Measurements from ENCODE around the gene DYNC1LI1.

Gene DYNC1LI1

DNA sequence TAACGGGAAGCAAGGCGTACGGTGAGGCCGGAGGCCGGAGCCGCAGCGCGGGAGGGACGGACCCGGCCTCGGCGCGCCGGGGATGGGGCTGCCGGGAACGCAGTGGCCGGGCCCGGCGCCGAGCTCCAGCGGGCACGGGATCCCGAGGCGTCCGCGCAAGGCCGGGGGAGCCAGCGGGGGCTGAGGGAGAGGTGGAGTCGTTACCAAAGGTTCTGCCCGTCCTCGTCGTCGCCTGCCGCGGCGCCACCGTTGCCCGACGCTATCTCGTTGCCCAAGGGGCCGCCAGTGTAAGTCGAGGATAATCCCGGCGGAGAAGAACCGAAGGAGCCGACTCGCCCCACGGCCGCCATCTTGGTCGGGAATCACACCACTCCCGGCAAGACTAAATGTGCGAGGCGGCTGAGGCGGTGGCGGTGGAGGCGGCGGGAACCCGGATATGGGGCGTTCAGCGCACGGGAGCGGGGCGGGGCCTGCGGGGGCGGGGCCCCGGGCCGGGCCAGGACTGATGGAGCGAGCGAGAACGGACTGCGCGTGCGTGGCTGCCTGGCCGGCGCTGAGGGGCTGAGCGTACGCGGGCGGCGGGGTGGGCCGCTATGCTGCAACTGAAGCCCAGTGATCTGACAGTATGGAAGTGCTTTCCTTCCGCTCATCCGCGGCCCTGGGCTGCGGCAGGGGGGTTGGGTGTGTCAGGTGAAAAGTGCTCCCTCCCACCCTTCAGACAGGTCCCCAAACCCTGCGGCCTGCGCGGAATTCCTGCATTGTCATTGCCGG lies at the start of gene DYNC1LI1:
Gene DYNC1LI1 (minus strand): TSS at position 438 of the 771 bp plus-strand sequence. CDS start 88 bp downstream, at position 350.
- peak; percentile 89 for DNase-seq

DNA sequence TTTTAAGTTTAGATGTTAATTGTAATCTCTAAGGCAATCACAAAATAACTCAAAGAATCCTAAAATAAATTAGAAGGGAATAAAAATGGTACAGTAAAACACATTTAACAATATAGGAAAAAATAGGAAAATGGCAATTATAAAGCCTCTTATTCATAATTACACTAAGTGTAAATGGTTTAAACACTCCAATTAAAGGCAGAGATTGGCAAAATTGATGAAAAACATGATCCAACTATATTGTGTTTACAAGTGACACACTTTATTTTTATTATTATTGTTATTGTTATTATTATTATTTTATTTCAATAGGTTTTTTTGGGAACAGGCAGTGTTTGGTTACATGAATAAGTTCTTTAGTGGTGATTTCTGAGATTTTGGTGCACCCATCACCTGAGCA lies 48.7 kb upstream of the DYNC1LI1 start:
- DNase-seq, result no peak

DNA sequence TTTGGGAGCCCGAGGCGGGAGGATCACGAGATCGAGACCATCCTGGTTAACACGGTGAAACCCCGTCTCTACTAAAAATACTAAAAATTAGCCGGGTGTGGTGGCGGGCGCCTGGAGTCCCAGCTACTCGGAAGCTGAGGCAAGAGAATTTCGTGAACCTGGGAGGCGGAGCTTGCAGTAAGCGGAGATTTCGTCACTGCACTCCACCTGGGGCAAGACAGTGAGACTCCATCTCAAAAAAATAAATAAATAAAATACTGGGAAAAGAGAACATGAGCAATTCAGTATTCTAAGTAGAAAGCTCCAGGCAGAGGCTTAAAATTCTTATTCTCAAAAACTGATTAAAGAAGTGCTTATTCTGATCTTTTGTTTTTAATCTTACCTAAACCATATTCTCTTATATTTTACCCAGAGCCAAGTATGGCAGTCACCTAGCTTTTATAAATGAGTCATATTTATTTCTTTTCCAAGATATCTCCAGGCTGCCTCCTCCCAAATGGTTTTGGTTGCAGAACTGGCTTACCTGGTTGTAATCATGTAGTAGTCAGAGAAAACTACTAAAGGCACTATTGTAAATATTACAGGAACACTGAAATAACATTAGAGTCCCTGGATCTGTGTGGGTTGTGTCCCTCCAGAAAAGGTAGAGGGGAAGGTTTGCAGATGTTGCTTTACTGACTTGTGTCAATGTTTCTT lies 45.8 kb upstream of the DYNC1LI1 start:
- no peak for DNase-seq

DNA sequence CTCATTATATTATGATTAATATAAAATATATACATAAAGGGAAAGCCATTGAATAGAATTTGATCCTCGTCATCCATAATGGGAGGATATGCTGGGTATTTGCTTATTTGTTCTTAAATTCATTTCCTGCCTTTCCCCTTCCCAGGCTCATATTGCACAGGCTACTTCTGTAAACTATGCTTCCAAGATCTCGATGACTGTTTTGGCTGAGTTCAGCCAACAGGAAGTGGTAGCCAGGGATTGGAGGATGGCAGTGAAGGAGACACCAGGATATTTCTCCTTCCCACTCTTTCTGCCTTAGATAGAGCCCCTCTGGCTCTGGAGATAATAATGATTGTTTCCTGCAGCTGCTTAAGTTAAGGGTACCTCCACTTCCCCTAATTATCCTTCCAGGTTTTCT lies 44.3 kb upstream of the DYNC1LI1 start:
- no peak for DNase-seq

- no peak for DNase-seq
Observed at GRCh38 chr3:32613183-32613582, 42.5 kb upstream of the DYNC1LI1 start.

- DNase-seq, result no peak
Observed at GRCh38 chr3:32612547-32612946, 41.9 kb upstream of the DYNC1LI1 start.

DNA sequence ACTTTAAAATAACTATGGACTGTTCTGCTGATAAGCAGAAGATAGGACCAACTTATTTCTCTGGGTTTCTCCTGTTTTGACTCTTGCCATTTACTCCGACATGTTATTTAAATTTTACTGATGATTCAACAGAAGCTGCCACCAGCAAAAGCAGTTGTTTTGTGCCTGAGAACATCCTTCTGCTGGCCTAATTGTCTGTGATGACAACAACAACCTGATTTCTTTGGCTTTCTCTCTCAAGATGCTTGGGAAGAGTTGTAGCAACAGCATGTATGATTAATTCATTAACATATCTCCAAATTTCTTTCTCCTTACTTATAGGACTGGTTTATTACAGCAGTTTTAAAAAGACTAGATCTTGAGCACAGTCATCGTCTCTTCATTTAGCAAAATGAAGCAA lies 36.9 kb upstream of the DYNC1LI1 start:
- DNase-seq, result no peak

DNA sequence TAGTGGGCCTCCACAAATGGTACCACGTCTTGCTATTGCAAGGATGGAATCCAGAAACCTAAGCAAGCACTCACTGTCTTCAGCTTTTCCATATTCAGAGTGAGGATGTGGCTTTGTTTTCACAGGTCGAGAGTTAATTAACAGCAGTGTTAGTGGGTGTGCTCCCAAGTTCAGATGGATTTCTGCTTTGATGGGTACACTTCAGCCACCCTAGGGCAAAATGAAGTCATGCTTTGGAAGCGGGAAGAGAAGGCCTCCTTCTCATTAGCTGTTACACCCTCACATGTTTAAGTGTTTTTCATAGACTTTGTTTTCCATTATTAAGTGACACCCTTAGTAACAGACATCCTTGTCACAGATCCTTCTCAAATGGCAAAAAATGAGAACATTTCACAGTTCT lies 36.3 kb upstream of the DYNC1LI1 start:
- no peak for DNase-seq

GRCh38 chr3:32606277-32606676 lies 35.6 kb upstream of the DYNC1LI1 start:
- DNase-seq, result no peak

DNA sequence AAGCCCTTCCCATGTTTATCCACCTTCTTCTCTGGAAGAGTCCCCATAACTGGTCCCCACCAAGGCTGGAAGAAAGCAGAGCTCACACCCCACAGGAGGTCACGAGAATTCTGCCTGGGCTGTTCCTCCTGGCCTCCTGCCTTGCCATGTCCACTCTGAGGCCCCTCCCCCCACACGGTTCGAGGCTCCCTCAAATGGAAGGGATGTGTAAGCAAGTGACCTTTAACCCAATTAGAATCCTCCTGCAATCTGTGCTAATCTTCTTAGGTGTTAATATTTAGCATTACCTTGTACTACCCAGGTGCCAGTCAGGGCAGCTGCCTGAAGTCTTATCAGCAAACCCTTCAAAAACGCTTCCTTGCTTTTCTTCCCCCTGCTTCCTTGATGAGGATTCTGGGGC lies 32.4 kb upstream of the DYNC1LI1 start:
- DNase-seq, result no peak

DNA sequence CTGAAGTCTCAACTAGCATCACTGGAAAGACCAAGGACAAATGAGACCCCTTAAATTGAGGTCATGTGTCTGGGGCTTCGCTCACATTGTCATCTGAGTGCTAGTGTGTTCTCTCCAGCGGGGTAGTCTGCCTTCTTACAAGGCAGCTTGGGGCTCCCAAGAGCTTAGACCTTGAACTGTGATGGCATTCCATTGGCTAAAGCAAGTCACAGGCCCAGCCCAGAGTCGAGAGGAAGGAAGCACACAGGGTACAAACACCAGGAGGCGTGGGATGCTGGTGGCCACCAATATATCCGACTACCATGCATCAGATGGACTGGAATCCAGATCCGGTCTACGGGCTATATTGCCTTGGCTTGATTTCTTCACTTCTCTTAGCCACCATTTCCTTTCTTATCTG lies 31.5 kb upstream of the DYNC1LI1 start:
- DNase-seq, result no peak

GRCh38 chr3:32601722-32602121 lies 31.1 kb upstream of the DYNC1LI1 start:
- DNase-seq, result no peak

DNA sequence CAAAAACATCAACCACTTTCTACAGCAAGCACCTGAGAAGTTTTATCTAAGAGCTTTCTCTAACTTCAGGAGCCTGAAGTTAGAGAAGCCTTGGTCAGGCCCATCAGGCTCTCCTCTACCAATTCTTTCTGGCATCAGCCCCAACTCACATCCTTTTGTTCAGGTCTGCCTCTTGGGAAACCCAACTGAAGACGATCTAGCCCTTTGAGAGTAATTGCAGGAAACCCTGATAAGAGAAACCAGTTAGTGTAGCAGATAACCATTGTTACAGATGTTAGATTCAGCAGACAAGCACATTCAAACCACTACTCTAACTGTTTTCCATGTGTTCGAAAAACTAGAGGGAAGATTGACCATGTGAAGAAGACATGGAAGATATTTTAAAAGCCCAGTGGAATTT lies 27.0 kb upstream of the DYNC1LI1 start:
- DNase-seq, result no peak

GRCh38 chr3:32596909-32597369 lies 26.3 kb upstream of the DYNC1LI1 start:
- DNase-seq, result no peak

DNA sequence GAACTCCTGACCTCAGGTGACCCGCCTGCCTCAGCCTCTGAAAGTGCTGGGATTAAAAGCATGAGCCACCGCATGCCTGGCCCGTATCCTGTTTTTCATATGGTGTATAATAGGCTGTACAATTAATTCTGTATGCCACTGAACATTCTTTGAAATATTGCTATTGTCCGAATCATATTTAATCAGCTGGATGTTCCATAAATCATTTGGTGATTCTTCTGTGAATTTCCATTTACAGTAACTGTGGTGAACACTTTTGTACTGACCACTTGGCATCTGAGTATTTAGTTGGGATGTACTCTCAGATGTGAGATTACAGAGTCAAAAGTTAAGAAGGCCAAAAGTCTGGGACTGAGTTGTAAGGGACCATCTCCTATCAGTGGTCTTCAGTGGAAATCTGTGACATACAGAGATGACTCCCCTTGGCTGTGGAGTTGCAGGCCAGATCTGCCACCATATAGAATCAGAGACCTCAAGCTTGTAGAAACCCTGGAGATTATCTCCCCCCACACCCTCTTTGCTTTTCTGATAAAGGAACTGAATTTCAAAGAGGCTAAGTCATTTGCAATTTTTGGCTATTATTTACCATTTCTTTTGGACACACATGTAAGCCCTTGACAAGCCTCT lies 25.7 kb upstream of the DYNC1LI1 start:
- DNase-seq, result no peak

DNA sequence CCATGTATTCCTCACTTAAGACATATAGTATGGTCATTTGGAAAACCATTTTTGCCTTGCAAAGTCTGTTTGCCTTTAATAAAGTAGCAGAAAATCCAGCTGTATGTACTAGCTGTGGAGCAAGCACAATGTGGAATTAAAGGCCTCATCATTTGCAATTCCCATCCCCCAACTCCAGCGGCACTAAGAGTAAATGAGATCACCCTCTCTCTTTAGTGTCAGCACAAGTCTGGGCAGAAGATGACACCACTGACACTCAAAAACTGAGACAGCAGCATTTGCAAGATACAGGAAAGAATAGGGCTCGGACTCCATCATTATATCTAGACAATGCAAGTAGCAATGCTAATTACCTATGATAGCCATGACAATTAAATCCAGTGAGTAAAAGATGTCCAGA lies 24.7 kb upstream of the DYNC1LI1 start:
- no peak for DNase-seq

DNA sequence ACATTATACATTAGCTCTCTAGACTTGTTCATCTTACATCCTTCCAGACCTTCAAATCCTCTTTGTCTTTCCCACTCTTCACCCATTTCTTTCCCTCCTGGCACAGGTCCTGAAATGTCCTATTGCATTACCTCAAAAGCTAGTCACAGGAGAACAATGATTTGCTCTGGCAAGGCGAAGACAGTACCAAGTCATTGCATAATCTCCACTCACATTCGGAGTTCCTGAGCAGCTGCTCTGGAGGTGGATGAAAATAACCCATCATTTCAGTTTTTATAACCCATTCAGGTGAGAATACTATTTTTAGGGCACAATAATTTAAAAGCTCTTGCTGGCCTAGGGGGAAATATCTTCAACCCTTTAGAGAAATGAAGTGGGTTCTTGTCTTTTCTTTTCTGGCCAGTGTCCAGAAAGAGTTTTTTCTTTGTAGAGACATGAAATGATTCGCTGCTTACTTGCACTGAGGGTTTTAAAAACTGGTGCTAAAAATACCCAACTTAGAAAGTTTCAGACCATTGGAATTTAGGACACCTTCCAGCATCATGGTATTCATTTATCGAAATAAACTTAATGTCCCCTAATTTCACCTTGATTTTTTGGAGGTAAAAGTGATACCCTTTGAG lies 23.4 kb upstream of the DYNC1LI1 start:
- DNase-seq, result no peak

DNA sequence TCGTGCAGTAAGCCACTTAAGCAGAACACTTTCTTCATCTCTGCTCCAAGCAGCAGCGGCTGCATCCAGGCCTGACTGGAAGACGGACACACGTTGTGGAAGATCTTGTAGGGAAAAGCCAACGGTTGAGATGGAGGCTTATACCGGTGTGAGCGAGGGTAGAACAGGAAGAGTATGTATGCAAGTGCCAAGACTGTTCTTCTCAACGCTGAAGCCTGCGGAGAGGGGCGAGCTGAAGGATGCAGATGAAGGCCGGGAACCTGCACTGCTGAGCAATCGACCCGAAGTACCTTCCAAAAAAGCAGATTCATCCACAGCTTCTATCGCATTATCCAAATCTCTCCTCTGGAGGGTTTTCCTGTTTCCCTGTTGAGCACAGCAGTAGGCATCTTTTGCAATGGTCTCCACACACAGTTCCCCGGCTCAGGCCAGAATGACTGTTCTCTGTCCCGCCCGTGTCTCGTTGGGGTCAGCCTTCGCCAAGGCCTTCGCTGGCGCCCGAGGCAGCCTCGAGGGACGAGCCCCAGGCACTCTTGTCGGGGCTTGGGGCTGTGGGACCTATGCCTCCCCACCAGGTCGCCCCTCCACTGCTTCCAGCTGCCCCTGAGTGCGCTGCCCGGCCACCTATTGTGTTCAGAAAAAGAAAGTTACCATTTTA lies 22.2 kb upstream of the DYNC1LI1 start:
- DNase-seq, result no peak

DNA sequence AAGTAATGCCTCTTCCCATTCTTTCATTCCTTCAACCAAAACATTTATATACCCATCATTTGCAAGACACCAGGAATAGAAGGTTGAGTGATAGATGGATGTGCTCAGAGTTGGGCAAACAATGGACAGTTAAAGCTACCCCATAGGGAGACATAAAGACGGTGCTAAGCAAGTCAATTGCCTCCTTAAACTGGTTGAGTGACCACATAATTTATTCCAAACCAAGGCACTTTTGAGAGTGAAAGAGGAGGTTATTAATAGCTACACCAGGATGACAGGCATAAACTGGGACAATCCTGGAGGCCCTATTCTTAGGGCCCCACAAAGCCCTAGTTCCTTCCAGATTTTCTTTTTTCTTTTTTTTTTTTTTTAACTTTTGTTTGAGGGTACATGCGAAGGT lies 21.4 kb upstream of the DYNC1LI1 start:
- no peak for DNase-seq

- DNase-seq, result no peak
Observed at GRCh38 chr3:32591186-32591585, 20.5 kb upstream of the DYNC1LI1 start.

DNA sequence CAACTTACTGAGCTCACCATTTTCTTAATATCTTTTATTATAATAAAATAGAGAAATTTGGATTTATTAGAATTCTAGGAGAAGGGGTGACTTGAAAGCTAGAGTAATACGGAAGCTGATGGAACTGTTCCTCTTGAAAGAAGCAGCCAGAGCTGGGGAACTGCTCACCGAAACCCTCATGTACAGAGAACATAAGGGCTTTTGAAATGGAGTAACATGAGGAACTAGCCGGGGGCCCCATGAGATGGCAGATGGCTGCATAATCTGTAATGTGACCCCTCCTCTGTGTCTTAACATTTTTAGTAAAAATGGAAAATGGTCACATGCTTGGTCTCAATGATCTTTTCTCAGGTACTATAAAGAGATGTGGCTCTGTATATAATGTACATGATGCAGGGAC lies 15.7 kb upstream of the DYNC1LI1 start:
- DNase-seq, result no peak

DNA sequence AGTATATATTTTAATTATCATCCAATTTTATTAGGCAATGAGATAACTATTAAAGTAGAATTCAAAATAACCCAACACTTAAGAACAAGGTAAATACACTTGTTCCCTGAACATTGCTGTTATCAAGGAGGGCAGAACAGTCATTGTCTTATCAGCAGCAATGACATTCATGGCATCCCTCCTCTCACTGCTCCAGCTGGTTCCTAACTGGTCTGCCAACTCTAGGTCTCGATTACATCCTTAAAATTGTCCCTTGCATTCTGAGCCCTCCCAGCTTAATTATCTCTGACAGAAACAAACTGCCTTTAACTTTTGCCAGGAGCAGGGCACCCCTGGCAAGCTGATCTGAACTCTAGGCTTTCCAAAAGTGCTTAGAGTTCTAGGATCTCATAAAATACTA lies 14.0 kb upstream of the DYNC1LI1 start:
- DNase-seq, result no peak

DNA sequence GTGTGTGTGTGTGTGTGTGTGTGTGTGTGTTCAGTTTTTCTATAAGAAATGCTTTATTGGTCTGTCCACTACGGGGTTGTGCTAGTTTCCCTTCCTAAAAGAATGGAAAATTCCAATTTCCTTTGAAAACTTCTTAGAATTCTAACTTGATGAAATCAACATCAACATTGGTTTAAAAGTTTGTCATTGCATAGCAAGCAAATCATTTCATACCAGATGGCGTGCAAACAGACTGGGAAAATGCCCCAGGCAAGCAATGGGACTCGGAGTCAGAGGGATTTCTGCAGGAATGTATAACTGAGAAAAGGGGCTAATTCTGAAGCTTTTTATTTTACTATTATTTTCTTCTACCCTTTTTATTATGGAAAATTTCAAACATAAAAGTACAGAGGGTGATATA lies 13.1 kb upstream of the DYNC1LI1 start:
- DNase-seq, result no peak
